Activated CD4-positive, alpha-beta T cell treated with anti-CD3 and anti-CD28 coated beads, Interleukin-2, amount 10 ng/mL, durations not matched to agents 24 days and 14 days (primary cell): ENCODE measurements around the gene POLR3G. TPM values are rescaled to one million over a fixed set of nuclear protein-coding genes. Genes with fewer than 3 reads are reported as not detected.

Experiments used
- DNase-seq: peaks from one replicate; pipeline ENCODE4 v3.0.0; 2022
- H3K27ac Mint-ChIP-seq: one replicate; pipeline ENCODE4 v1.8.0; 2022; ENCODE audit warnings: mild to moderate bottlenecking, mixed read lengths
- H3K27me3 Mint-ChIP-seq: one replicate; pipeline ENCODE4 v1.8.0; 2022; ENCODE audit warnings: mixed read lengths
- H3K36me3 Mint-ChIP-seq: one replicate; pipeline ENCODE4 v1.8.0; 2022; ENCODE audit warnings: low read depth, mild to moderate bottlenecking, mixed read lengths
- H3K4me1 Mint-ChIP-seq: one replicate; pipeline ENCODE4 v1.8.0; 2021; ENCODE audit warnings: mixed read lengths
- H3K4me3 Mint-ChIP-seq: one replicate; pipeline ENCODE4 v1.8.0; 2022; ENCODE audit warnings: mild to moderate bottlenecking, moderate library complexity, mixed read lengths
- H3K9me3 Mint-ChIP-seq: one replicate; pipeline ENCODE4 v1.8.0; 2021; ENCODE audit warnings: mixed read lengths
- intact Hi-C: fragments of 100-400 bp; cut with micrococcal nuclease; formaldehyde crosslinking; loops from one replicate; pipeline ENCODE4 v1.15.1; 2023
- total RNA-seq: library from RNA; stranded (reverse); gene quantifications from 2 replicates; pipeline ENCODE4 v1.2.3, GENCODE V29; 2022

POLR3G gene
- total RNA-seq, 1 donor from 2014 or later, result 25.1 TPM

DNA sequence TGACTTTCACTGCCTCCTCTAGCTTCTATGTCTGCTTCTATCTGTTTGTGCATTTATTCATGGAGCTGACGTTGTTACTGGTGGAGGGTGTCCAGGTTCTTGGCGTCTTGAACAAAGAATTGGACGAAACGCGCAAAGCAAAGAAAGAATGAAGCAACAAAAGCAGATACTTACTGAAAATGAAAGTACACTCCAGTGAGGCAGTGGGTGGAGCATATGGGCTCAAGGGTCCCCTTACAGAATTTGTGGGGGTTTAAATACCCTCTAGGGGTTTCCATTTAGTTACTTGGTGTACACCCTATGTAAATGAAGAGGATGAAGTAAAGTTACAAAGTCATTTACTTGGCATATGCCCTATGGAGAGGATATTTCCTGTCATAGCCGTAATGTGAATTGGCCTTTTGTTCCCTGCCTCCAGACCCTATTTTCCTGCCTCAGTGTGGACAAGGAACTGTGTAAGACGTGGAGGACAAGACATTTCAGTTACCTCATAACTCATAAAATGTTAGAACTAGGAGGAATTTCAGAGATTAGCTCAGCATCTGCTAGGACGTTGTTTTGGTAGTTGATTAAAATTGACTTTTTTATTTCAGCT lies 3.1 kb downstream of the POLR3G start:
- H3K27me3 Mint-ChIP-seq, result no peaks in the 10 kb centered on the region
- peaks cover 3% of the 10 kb centered on the region for H3K36me3 Mint-ChIP-seq
- intact Hi-C loops, result no loop called here
- no peak overlapping the region for H3K4me3 Mint-ChIP-seq
- peaks cover 29% of the 10 kb centered on the region for H3K4me1 Mint-ChIP-seq
- no peak overlapping the region for H3K27ac Mint-ChIP-seq
- DNase-seq, result no peak
- H3K9me3 Mint-ChIP-seq, result no peaks in the 10 kb centered on the region

DNA sequence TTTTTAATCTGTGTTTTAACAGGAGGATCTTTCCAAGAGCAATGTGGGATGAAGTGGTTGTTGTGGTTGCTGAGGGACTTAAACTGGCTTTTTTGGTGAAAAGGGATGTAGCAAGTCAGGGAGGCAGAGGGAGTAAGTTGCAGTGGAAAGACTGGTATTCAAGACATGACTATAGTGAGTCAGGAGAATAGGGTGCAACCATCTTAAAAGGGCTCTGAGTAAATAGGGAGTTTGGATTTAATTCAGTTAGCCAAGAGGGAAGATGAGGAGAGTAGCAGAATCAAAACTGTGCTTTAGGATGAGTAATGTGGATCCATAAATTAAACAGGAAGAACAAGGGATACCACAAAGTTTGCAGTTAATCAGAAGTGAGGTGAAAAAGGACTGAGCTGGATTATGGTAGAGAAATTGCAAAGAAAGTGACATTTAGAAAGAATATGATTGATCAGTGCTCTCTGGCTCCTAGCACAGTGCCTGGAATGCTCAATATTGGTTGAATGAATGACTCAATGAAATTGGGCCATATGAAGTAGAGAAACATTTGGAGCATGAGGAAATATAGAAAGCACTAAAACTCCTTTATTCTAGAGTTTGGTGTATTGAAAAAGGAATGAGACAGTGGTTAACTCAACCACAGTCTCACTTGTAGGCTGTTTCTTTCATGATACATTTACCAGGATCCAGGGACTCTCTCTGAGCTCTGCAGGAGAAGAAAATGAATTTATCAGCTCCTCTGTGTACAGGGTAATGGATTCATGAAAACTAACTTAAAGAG lies 5.1 kb downstream of the POLR3G start:
- Mint-ChIP-seq H3K27ac (no peak overlapping the region), H3K27me3 (no peaks in the 10 kb centered on the region), H3K36me3 (peaks cover 2% of the 10 kb centered on the region), H3K9me3 (no peaks in the 10 kb centered on the region), H3K4me1 (peaks cover 20% of the 10 kb centered on the region), H3K4me3 (no peak overlapping the region)
- DNase-seq, result no peak
- intact Hi-C loops, result no loop called here

GRCh38 chr5:90480699-90481098 lies 6.0 kb downstream of the POLR3G start:
- Mint-ChIP-seq H3K4me3 (no peak overlapping the region), H3K4me1 (peaks cover 14% of the 10 kb centered on the region), H3K27me3 (no peaks in the 10 kb centered on the region), H3K9me3 (no peaks in the 10 kb centered on the region), H3K27ac (no peak overlapping the region), H3K36me3 (peaks cover 2% of the 10 kb centered on the region)
- DNase-seq, result no peak
- intact Hi-C loops, result no loop called here

DNA sequence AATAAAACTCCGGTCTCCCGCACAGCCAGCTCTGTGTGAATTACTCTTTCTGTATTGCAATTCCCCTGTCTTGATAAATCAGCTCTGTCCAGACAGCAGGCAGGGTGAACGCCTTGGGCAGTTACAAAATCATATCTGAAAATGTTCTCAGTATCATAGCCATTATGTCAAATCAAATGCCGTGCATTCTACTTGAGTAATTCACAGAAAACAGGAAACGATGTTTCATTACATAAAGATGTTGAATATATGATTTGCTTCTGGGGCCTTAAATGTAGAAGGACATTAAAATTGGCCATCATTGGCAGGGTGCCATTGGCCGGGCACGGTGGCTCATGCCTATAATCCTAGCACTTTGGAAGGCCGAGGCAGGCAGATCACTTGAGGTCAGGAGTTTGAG lies 8.5 kb downstream of the POLR3G start:
- intact Hi-C loops, result no loop called here
- DNase-seq, result no peak

DNA sequence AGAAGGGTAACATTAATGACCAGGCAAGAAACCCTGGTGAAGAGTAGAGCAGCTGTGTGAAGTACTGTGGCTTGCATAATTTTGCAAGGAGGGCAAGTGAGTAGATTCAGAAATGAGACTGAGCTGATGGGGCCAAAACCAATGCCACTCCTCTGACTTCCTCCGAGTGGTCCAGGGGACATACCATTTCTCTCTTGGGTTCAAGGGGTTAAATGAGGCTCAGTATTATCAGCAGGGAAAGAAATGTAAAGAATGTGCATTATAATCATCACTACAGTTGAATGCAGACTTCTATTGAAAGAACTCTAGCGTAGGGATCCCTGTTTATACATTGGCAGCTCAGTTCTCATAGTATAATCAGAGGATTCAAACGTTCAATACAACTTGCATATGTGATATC lies 9.9 kb downstream of the POLR3G start:
- Mint-ChIP-seq H3K27ac (no peak overlapping the region), H3K4me3 (no peak overlapping the region), H3K27me3 (no peaks in the 10 kb centered on the region), H3K9me3 (peaks cover 4% of the 10 kb centered on the region), H3K4me1 (no peaks in the 10 kb centered on the region), H3K36me3 (peaks cover 6% of the 10 kb centered on the region)
- DNase-seq, result no peak
- intact Hi-C loops, result no loop called here

More for the DNA sequence above, 8.5 kb downstream of the POLR3G start:
- H3K4me3 Mint-ChIP-seq, result no peak overlapping the region
- no peaks in the 10 kb centered on the region for H3K27me3 Mint-ChIP-seq
- H3K4me1 Mint-ChIP-seq, result no peaks in the 10 kb centered on the region
- peaks cover 6% of the 10 kb centered on the region for H3K36me3 Mint-ChIP-seq
- H3K9me3 Mint-ChIP-seq, result peaks cover 4% of the 10 kb centered on the region
- no peak overlapping the region for H3K27ac Mint-ChIP-seq

GRCh38 chr5:90488791-90489190 lies 14.1 kb downstream of the POLR3G start:
- Mint-ChIP-seq H3K4me1 (no peaks in the 10 kb centered on the region), H3K9me3 (peaks cover 4% of the 10 kb centered on the region), H3K27ac (no peak overlapping the region), H3K36me3 (peaks cover 5% of the 10 kb centered on the region), H3K27me3 (no peaks in the 10 kb centered on the region), H3K4me3 (no peak overlapping the region)
- intact Hi-C loops, result no loop called here
- DNase-seq, result no peak

GRCh38 chr5:90494043-90494442 lies 19.4 kb downstream of the POLR3G start:
- Mint-ChIP-seq H3K4me3 (no peak overlapping the region), H3K27ac (no peak overlapping the region), H3K36me3 (peaks cover 4% of the 10 kb centered on the region), H3K4me1 (no peaks in the 10 kb centered on the region), H3K27me3 (no peaks in the 10 kb centered on the region), H3K9me3 (peaks cover 7% of the 10 kb centered on the region)
- intact Hi-C loops, result no loop called here
- DNase-seq, result no peak

- intact Hi-C loops, result no loop called here
- Mint-ChIP-seq H3K4me3 (no peak overlapping the region), H3K36me3 (peaks cover 4% of the 10 kb centered on the region), H3K27me3 (no peaks in the 10 kb centered on the region), H3K27ac (no peak overlapping the region), H3K9me3 (peaks cover 7% of the 10 kb centered on the region), H3K4me1 (no peaks in the 10 kb centered on the region)
- no peak for DNase-seq
These were observed 20.5 kb downstream of the POLR3G start for GRCh38 chr5:90495146-90495545.

GRCh38 chr5:90503596-90503995 lies 28.9 kb downstream of the POLR3G start:
- peaks cover 3% of the 10 kb centered on the region for H3K36me3 Mint-ChIP-seq
- H3K4me3 Mint-ChIP-seq, result no peak overlapping the region
- H3K27me3 Mint-ChIP-seq, result no peaks in the 10 kb centered on the region
- H3K27ac Mint-ChIP-seq, result no peak overlapping the region
- intact Hi-C loops, result no loop called here
- peaks cover 7% of the 10 kb centered on the region for H3K4me1 Mint-ChIP-seq
- DNase-seq, result no peak
- no peaks in the 10 kb centered on the region for H3K9me3 Mint-ChIP-seq

DNA sequence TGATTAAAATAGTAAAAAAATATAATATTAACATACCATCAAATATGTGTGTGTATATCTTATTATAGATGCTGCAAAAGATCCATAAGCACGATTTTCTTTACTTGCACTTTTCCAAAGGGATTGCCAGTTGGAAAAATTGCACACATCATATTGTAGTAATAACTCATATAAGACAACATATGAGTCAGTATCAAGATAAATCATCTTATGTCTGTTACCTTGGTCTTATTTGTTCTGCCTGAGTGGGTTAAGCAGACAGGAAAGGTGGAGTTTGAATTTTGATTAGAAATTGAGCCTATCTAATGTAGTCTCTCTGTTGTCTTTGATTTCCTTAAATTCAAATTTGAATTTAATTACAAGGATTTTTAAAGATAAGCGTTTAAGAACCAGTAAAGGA lies 30.1 kb downstream of the POLR3G start:
- H3K4me3 Mint-ChIP-seq, result no peak overlapping the region
- intact Hi-C loops, result no loop called here
- DNase-seq, result no peak
- H3K36me3 Mint-ChIP-seq, result peaks cover 6% of the 10 kb centered on the region
- no peak overlapping the region for H3K27ac Mint-ChIP-seq
- H3K4me1 Mint-ChIP-seq, result peaks cover 7% of the 10 kb centered on the region
- no peaks in the 10 kb centered on the region for H3K27me3 Mint-ChIP-seq
- H3K9me3 Mint-ChIP-seq, result no peaks in the 10 kb centered on the region

DNA sequence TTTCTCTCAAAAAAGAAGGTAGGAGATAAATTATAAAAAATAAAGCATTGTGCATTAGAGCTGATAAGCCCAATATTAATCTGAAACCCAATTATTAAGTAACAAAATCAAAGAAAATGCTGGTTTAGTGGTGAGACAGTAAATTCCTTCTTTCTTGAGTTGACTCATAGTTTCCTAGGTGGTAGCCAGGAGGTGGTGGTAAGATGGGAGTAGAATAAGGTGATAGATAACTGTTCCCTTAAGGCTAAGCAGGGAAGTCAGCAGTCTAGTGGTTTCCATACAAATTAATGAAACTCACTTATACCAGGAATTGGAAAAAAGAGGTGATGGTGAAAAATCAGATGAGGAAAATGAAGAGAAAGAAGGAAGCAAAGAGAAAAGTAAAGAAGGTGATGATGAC lies 31.6 kb downstream of the POLR3G start:
- peaks cover 6% of the 10 kb centered on the region for H3K36me3 Mint-ChIP-seq
- no peaks in the 10 kb centered on the region for H3K27me3 Mint-ChIP-seq
- H3K9me3 Mint-ChIP-seq, result no peaks in the 10 kb centered on the region
- H3K4me1 Mint-ChIP-seq, result peaks cover 7% of the 10 kb centered on the region
- intact Hi-C loops, result no loop called here
- H3K4me3 Mint-ChIP-seq, result no peak overlapping the region
- H3K27ac Mint-ChIP-seq, result no peak overlapping the region
- no peak for DNase-seq

- Mint-ChIP-seq H3K27me3 (no peaks in the 10 kb centered on the region), H3K4me3 (no peak overlapping the region), H3K4me1 (peaks cover 7% of the 10 kb centered on the region), H3K27ac (no peak overlapping the region), H3K36me3 (peaks cover 11% of the 10 kb centered on the region), H3K9me3 (no peaks in the 10 kb centered on the region)
- intact Hi-C loops, result no loop called here
- no peak for DNase-seq
These were observed 35.8 kb downstream of the POLR3G start for GRCh38 chr5:90510438-90510837.

- no peaks in the 10 kb centered on the region for H3K27me3 Mint-ChIP-seq
- H3K27ac Mint-ChIP-seq, result no peak overlapping the region
- no peaks in the 10 kb centered on the region for H3K9me3 Mint-ChIP-seq
- intact Hi-C loops, result no loop called here
- H3K36me3 Mint-ChIP-seq, result peaks cover 18% of the 10 kb centered on the region
- peaks cover 2% of the 10 kb centered on the region for H3K4me1 Mint-ChIP-seq
- no peak overlapping the region for H3K4me3 Mint-ChIP-seq
- no peak for DNase-seq
These were observed 39.9 kb downstream of the POLR3G start for GRCh38 chr5:90514520-90514919.

- H3K27me3 Mint-ChIP-seq, result no peaks in the 10 kb centered on the region
- intact Hi-C loops, result no loop called here
- no peak overlapping the region for H3K27ac Mint-ChIP-seq
- peaks cover 42% of the 10 kb centered on the region for H3K36me3 Mint-ChIP-seq
- no peaks in the 10 kb centered on the region for H3K9me3 Mint-ChIP-seq
- DNase-seq, result no peak
- H3K4me1 Mint-ChIP-seq, result peaks cover 5% of the 10 kb centered on the region
- no peak overlapping the region for H3K4me3 Mint-ChIP-seq
These were observed 44.0 kb downstream of the POLR3G start for GRCh38 chr5:90518661-90519060.

DNA sequence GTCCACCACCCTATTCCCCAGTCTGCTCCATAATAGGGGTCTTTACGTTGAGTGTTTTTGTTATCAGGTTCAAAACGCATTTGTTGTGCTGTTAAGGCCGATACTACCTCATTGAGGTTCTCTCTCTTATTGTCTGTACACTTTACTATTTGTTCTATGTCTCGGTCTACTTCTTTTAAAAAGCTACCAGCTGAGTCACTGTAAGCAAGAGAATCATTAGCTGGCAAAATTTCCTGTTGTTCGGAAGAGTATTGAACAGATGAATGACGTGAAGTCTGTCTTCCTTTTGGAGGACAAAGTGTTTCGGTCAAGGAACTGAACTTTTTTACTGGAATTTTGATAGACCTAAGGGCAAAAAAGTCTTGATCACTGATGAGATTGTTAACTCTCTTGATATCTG lies 44.4 kb downstream of the POLR3G start:
- Mint-ChIP-seq H3K9me3 (no peaks in the 10 kb centered on the region), H3K36me3 (peaks cover 44% of the 10 kb centered on the region), H3K4me3 (no peak overlapping the region), H3K4me1 (peaks cover 5% of the 10 kb centered on the region), H3K27ac (no peak overlapping the region), H3K27me3 (no peaks in the 10 kb centered on the region)
- intact Hi-C loops, result no loop called here
- no peak for DNase-seq
